T-helper 17 cell (primary cell): ENCODE data around the gene OSMR. TPM values are rescaled to one million over a fixed set of nuclear protein-coding genes. Genes with fewer than 3 reads are reported as not detected.

Experiments used
- ATAC-seq: fragments of 150-1000 bp; cut with Tn5 transposase; 2 replicates; pipeline ENCODE4 v1.10.0; 2021; ENCODE audit warnings: mild to moderate bottlenecking, moderate library complexity
- DNase-seq, 3 donors: peaks; one replicate each; pipeline versions ENCODE4 v3.0.0 to v3.0.0-alpha.2; 2020 to 2021
- H3K9me3 ChIP-seq: one replicate; pipeline ENCODE4 v1.7.0; 2013; ENCODE audit warnings: low read length, mild to moderate bottlenecking; ENCODE audit not compliant: control insufficient read depth, poor library complexity, severe bottlenecking
- H3K27ac Mint-ChIP-seq: one replicate; pipeline ENCODE4 v1.8.0; 2022; ENCODE audit warnings: mild to moderate bottlenecking, moderate library complexity, mixed read lengths
- H3K27me3 Mint-ChIP-seq: one replicate; pipeline ENCODE4 v1.8.0; 2022; ENCODE audit warnings: mixed read lengths
- H3K36me3 Mint-ChIP-seq: one replicate; pipeline ENCODE4 v1.8.0; 2022; ENCODE audit warnings: low read depth, mixed read lengths
- H3K4me1 Mint-ChIP-seq: one replicate; pipeline ENCODE4 v1.8.0; 2022; ENCODE audit warnings: mild to moderate bottlenecking, mixed read lengths
- H3K4me3 Mint-ChIP-seq: one replicate; pipeline ENCODE4 v1.8.0; 2022; ENCODE audit warnings: mild to moderate bottlenecking, moderate library complexity, mixed read lengths
- total RNA-seq, 4 donors: library from RNA in 2 of 4; stranded (reverse) in 2 of 4; gene quantifications; one replicate each; pipeline ENCODE4 v1.2.3 and lab custom pipeline; 2022 to 2026

Gene OSMR
- total RNA-seq, 2 donors from 2014 or later: not detected

DNA sequence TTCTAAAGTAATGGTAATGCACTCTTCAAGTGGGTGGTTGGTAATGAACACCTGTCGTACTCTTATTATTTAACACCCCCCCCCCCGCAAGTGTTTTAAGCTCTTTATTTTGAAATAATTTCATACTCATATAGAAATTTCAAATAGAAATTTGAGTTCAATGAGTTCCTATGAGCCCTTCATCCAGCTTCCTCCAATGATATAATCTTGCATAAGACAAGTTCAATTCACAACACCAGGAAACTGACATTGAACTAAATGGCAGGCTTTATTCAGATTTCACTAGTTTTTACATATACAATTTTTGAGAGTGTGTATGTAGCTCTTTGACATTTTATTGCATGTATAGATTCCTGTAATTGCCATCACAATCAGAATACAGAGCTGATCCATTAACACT, 30.9 kb upstream of the OSMR start:
- no peak for DNase-seq
- Mint-ChIP-seq H3K36me3 (peaks cover 4% of the 10 kb centered on the region), H3K4me1 (peaks cover 3% of the 10 kb centered on the region), H3K27ac (peak overlapping the region; percentile 32), H3K27me3 (peaks cover 55% of the 10 kb centered on the region), H3K4me3 (no peak overlapping the region)
- ATAC-seq: no peak
- no peaks in the 10 kb centered on the region for H3K9me3 ChIP-seq

DNA sequence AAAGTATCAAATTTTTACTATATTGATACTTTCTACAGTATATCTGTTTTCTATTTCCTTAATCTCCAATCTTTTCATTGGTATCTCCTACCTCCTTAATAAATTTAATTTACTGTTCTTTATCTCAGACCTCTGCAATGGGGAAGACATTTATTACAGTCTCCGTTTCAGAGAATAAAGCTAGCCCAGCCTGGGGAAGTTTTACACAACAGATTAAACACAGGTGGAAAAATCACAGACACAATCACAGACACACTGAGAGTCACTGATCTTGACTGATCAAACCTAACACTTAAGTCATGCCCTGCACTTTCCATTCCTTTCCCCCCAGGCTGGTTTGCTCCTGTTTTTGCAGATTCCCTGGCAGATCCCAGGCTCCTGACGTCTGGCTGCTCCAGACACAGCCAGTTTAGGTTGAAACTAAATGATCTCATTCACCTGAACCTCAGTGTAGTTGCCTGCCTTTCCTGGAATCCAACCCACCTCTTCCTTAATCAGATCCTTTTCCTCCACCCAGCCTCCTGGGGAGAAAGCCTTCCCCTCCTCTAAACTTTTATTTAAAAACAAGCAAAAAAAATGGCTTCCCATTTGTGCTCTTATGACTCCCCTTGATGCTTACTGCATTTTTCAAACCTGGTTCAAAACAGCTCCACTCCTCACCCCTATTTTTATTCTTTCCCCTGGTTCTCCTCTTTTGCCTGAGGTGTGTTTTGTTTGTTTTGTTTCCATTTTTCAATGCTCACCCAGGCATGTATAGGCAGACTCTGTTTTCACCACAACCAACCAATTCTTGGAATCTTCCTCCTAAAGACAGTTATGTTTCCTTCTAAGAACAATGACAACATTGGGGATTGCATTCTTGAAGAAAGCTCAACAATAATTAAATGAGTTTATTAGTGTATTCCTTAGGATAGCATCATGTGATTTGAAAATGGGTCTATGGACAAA, 29.5 kb upstream of the OSMR start:
- H3K36me3 Mint-ChIP-seq: peaks cover 4% of the 10 kb centered on the region
- H3K4me1 Mint-ChIP-seq: peaks cover 3% of the 10 kb centered on the region
- H3K27me3 Mint-ChIP-seq: peaks cover 47% of the 10 kb centered on the region
- no peaks in the 10 kb centered on the region for H3K9me3 ChIP-seq
- ATAC-seq (no peak), DNase-seq (no peak)
- H3K27ac Mint-ChIP-seq: no peak overlapping the region
- H3K4me3 Mint-ChIP-seq: no peak overlapping the region

GRCh38 chr5:38821679-38822078, 24.1 kb upstream of the OSMR start:
- H3K4me1 Mint-ChIP-seq: peaks cover under 1% of the 10 kb centered on the region
- H3K27ac Mint-ChIP-seq: no peak overlapping the region
- no peak overlapping the region for H3K4me3 Mint-ChIP-seq
- DNase-seq (no peak), ATAC-seq (no peak)
- H3K27me3 Mint-ChIP-seq: peaks cover 22% of the 10 kb centered on the region
- H3K36me3 Mint-ChIP-seq: peaks cover under 1% of the 10 kb centered on the region
- H3K9me3 ChIP-seq: no peaks in the 10 kb centered on the region

- no peaks in the 10 kb centered on the region for H3K36me3 Mint-ChIP-seq
- ATAC-seq (no peak), DNase-seq (no peak)
- H3K27me3 Mint-ChIP-seq: peaks cover 32% of the 10 kb centered on the region
- H3K4me3 Mint-ChIP-seq: no peak overlapping the region
- H3K27ac Mint-ChIP-seq: no peak overlapping the region
- no peaks in the 10 kb centered on the region for H3K9me3 ChIP-seq
- H3K4me1 Mint-ChIP-seq: no peaks in the 10 kb centered on the region
Measured at GRCh38 chr5:38823503-38823902, 22.3 kb upstream of the OSMR start.

DNA sequence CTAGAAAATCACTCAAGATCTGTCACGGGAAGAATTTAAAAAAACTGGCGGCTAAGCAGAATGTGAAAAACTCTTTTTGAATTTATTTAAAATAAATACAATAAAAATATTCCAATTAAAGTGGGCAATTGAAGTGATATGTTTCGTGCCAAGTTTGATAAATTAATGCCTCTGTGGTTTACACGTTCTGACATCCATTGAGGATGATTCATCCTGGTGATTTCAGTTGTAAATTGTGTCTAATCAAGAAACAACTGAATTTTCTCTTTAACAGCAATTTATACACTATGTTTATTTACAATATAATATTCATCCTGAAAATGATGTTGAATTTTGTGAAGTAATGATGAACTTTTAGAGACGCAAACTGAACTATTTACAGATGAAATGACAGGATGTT, 21.0 kb upstream of the OSMR start:
- no peaks in the 10 kb centered on the region for H3K9me3 ChIP-seq
- Mint-ChIP-seq H3K4me3 (no peak overlapping the region), H3K27me3 (peaks cover 38% of the 10 kb centered on the region), H3K4me1 (no peaks in the 10 kb centered on the region), H3K27ac (no peak overlapping the region), H3K36me3 (no peaks in the 10 kb centered on the region)
- DNase-seq (no peak), ATAC-seq (no peak)

GRCh38 chr5:38825494-38825893, 20.3 kb upstream of the OSMR start:
- Mint-ChIP-seq H3K4me3 (no peak overlapping the region), H3K4me1 (no peaks in the 10 kb centered on the region), H3K27ac (no peak overlapping the region), H3K27me3 (peaks cover 40% of the 10 kb centered on the region), H3K36me3 (no peaks in the 10 kb centered on the region)
- DNase-seq (no peak), ATAC-seq (no peak)
- no peaks in the 10 kb centered on the region for H3K9me3 ChIP-seq

DNA sequence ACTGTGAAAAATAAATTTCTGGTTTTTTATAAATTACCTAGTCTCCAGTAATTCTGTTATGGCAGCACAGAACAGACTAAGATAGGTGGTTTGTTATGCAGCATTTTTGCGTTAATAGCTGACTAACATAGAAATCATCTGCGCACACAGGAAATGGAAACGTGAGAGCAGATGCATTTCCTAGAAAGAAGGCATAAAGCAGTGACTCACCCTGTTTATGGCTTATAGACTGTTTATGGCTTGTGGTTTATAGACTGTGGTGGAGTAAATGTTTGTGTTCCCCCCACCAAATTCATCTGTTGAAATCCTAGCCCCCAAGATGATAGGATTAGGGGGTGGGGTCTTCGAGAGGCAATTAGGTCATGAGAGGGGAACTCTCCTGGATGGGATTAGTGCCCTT, 18.3 kb upstream of the OSMR start:
- DNase-seq: no peak

DNA sequence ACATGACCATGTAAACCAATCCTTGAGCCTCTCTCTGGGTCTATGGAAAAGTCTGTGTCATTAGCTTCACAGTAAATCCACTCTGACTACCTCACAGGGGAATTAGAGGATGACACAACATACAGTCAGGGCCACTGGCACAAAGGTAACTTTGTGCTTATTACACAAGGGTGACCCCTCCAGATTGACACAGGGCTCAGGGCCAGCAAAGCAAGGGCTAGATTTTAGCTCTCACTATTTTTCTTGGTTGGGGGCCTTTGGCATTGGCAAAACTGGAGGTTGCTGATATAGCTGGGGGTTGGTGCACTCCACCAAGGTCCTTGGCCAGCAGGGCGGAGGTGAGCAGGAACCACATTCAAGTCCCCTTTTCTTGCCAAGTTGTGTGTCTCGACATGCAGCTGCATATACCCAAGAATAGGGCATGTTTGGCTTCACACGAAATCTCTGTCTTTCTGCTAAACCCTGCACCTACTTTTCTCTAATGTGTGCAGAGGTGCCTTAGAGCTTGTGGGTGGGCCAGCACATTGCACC, 15.2 kb upstream of the OSMR start:
- Mint-ChIP-seq H3K4me1 (peaks cover 2% of the 10 kb centered on the region), H3K27ac (no peak overlapping the region), H3K36me3 (peaks cover 2% of the 10 kb centered on the region), H3K27me3 (peaks cover 49% of the 10 kb centered on the region), H3K4me3 (no peak overlapping the region)
- no peaks in the 10 kb centered on the region for H3K9me3 ChIP-seq
- no peak for ATAC-seq
- no peak for DNase-seq

More for the DNA sequence above, 18.3 kb upstream of the OSMR start:
- no peaks in the 10 kb centered on the region for H3K36me3 Mint-ChIP-seq
- no peaks in the 10 kb centered on the region for H3K9me3 ChIP-seq
- peaks cover 47% of the 10 kb centered on the region for H3K27me3 Mint-ChIP-seq
- H3K27ac Mint-ChIP-seq: no peak overlapping the region
- ATAC-seq: no peak
- no peak overlapping the region for H3K4me3 Mint-ChIP-seq
- peaks cover 2% of the 10 kb centered on the region for H3K4me1 Mint-ChIP-seq

DNA sequence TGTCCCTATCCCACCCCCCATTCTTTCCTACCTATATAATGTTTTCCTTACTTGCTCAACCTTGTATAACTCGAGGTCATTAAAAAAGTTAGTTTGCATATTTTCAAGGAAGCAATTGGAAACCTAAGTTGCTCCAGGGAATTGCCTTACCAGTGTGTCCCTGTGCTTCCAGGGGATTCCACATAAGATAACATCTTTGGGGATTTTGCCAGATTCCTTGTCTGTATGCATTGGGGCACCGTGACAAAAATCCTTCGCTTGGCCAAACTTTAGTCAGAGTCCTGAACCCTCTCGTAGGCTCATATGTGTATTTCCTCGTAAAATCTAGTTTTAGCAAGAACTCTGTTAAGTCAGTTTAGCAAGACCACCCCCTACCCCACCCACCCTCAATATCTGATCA, 14.7 kb upstream of the OSMR start:
- Mint-ChIP-seq H3K27me3 (peaks cover 48% of the 10 kb centered on the region), H3K4me3 (no peak overlapping the region), H3K4me1 (peaks cover 2% of the 10 kb centered on the region), H3K36me3 (peaks cover 2% of the 10 kb centered on the region), H3K27ac (no peak overlapping the region)
- H3K9me3 ChIP-seq: no peaks in the 10 kb centered on the region
- no peak for ATAC-seq
- no peak for DNase-seq

DNA sequence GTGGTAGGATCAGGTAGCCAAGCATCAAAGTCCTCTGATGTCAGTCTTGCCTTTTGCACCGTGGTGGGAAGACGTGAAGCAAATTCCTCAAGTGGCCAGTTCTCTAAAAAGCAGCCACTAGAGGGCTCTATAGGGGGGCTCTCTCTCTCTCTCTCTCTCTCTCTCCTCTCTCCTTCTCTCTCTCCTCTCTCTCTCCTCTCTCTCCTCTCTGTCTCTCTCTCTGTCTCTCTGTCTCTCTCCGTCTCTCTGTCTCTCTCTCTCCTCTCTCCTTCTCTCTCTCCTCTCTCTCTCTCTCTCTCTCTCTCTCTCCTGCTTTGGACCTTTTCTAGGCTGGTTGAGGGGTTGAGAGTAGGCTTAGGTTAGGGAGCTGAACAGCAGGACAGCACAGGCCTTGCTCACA, 13.9 kb upstream of the OSMR start:
- ATAC-seq (no peak), DNase-seq (no peak)
- H3K27ac Mint-ChIP-seq: no peak overlapping the region
- H3K27me3 Mint-ChIP-seq: peaks cover 41% of the 10 kb centered on the region
- no peaks in the 10 kb centered on the region for H3K9me3 ChIP-seq
- no peak overlapping the region for H3K4me3 Mint-ChIP-seq
- H3K4me1 Mint-ChIP-seq: peaks cover 2% of the 10 kb centered on the region
- peaks cover 2% of the 10 kb centered on the region for H3K36me3 Mint-ChIP-seq

DNA sequence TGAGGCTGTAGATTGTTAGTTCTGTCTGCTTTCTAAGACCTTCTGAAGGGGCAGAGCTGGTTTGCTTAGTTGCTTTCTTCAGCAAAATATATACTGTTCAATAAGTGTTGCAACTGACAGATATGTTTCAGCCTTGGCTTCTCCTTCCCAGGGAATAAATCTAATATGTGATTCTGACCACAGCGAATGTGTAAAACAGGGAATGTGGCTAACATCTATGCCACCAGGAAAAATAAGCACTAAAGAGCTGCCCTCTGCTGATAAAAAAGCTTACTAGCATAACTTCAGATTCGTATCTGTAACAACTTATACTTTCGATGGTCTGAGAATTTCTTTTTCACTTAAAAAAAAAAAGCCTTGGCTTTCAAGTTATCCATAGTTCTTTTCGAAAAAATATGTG, 13.0 kb upstream of the OSMR start:
- H3K27ac Mint-ChIP-seq: no peak overlapping the region
- ATAC-seq (no peak), DNase-seq (no peak)

DNA sequence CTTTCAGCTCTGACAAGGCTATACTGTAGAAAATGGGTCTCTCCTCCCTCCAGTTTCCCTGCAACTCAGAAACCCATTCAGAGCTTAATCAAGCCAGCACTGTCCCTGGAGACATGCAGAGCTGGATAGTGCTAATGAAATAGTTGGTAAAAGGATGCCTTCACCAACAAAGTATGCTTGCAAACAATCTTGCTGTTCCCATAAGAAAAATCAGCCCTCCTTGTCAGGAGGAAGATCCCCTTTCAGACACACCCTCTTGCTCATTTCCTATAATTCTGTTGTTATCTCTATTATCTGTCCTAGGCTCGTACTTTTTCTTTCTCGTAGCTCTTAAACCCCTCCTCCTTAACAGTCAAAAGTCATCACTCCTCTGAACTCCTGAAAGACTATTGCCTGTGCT, 9.9 kb upstream of the OSMR start:
- ATAC-seq: no peak
- H3K4me1 Mint-ChIP-seq: peaks cover 2% of the 10 kb centered on the region
- DNase-seq: no peak
- H3K4me3 Mint-ChIP-seq: no peak overlapping the region
- H3K27me3 Mint-ChIP-seq: peaks cover 25% of the 10 kb centered on the region
- no peaks in the 10 kb centered on the region for H3K9me3 ChIP-seq
- peaks cover 5% of the 10 kb centered on the region for H3K36me3 Mint-ChIP-seq
- no peak overlapping the region for H3K27ac Mint-ChIP-seq

More for the DNA sequence above, 13.0 kb upstream of the OSMR start:
- peaks cover 2% of the 10 kb centered on the region for H3K4me1 Mint-ChIP-seq
- no peak overlapping the region for H3K4me3 Mint-ChIP-seq
- peaks cover 2% of the 10 kb centered on the region for H3K36me3 Mint-ChIP-seq
- peaks cover 39% of the 10 kb centered on the region for H3K27me3 Mint-ChIP-seq
- H3K9me3 ChIP-seq: no peaks in the 10 kb centered on the region

DNA sequence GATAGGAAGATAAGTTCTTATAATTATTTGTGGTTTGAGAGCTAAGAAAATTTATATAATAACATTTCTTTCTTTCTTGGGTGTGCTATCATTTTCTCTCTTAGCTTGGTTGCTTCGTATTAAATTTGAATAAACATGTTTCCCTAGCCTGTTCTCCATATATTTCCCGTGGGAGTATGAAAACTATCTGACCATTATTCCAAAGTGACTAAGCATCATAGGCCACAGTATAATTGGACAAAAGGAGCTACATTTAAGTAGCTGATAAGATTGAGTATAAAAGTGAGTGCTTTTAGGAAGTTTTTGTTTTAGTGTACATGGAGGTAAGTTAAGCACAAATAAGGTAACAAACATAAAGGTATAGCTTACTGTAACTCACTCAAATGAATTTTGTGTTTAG, 8.4 kb upstream of the OSMR start:
- no peak for ATAC-seq
- no peaks in the 10 kb centered on the region for H3K9me3 ChIP-seq
- Mint-ChIP-seq H3K36me3 (peaks cover 5% of the 10 kb centered on the region), H3K27ac (no peak overlapping the region), H3K4me1 (no peaks in the 10 kb centered on the region), H3K4me3 (no peak overlapping the region), H3K27me3 (peaks cover 25% of the 10 kb centered on the region)
- no peak for DNase-seq

- H3K9me3 ChIP-seq: no peaks in the 10 kb centered on the region
- H3K4me3 Mint-ChIP-seq: no peak overlapping the region
- DNase-seq: no peak
- peaks cover 5% of the 10 kb centered on the region for H3K36me3 Mint-ChIP-seq
- no peak for ATAC-seq
- peaks cover 30% of the 10 kb centered on the region for H3K27me3 Mint-ChIP-seq
- no peaks in the 10 kb centered on the region for H3K4me1 Mint-ChIP-seq
- H3K27ac Mint-ChIP-seq: no peak overlapping the region
Measured at GRCh38 chr5:38837932-38838331, 7.9 kb upstream of the OSMR start.
